SK-N-SH (cell line): ENCODE measurements around the gene RBL1.

Source experiments
- EP300 ChIP-seq, 2 experiments: IDR thresholded peaks; 2 replicates each; pipeline versions ENCODE4 v1.4.0 to v1.6.1; 2012; ENCODE audit warnings: borderline replicate concordance in 1 of 2, low read depth in 1 of 2, low read length in 1 of 2
- EZH2phosphoT487 ChIP-seq: fragments of 200-600 bp; sonication (generic); IDR thresholded peaks from 2 replicates; pipeline ENCODE4 v1.6.1; 2017; ENCODE audit warnings: low read depth, mixed run types, mild to moderate bottlenecking, antibody characterized with exemption, moderate library complexity, borderline replicate concordance
- JUND ChIP-seq: IDR thresholded peaks from 2 replicates; pipeline ENCODE4 v1.4.0; 2012
- MXI1 ChIP-seq: IDR thresholded peaks from 2 replicates; pipeline ENCODE4 v1.6.1; 2012; ENCODE audit warnings: mild to moderate bottlenecking, low read depth, low read length, improper control_type of control experiment
- POLR2AphosphoS5 ChIP-seq: IDR thresholded peaks from 2 replicates; pipeline ENCODE4 v1.6.1; 2012; ENCODE audit warnings: low read depth, low read length
- RCOR1 ChIP-seq: fragments of 150-350 bp; IDR thresholded peaks from 2 replicates; pipeline ENCODE4 v1.6.1; 2017; ENCODE audit warnings: antibody characterized with exemption, low read length
- RFX5 ChIP-seq: IDR thresholded peaks from 2 replicates; pipeline ENCODE4 v1.6.1; 2012; ENCODE audit warnings: mild to moderate bottlenecking, improper control_type of control experiment, low read length
- TAF1 ChIP-seq: IDR thresholded peaks from 2 replicates; pipeline ENCODE4 v1.6.1; 2012; ENCODE audit warnings: low read depth, mild to moderate bottlenecking, low read length, moderate library complexity, borderline replicate concordance
- YY1 ChIP-seq: IDR thresholded peaks from 2 replicates; pipeline ENCODE4 v1.4.0; 2012; ENCODE audit warnings: low read depth, mild to moderate bottlenecking
- TF ChIP-seq, protein P1 (sequence below): fragments of 200-600 bp; sonication (generic); IDR thresholded peaks from 2 replicates; pipeline ENCODE4 v1.6.1; 2017; ENCODE audit warnings: antibody characterized with exemption, mild to moderate bottlenecking, moderate library complexity
- TF ChIP-seq, protein P2 (sequence below): IDR thresholded peaks from 2 replicates; pipeline ENCODE4 v1.4.0; 2012; ENCODE audit warnings: low read depth, borderline replicate concordance

DNA sequence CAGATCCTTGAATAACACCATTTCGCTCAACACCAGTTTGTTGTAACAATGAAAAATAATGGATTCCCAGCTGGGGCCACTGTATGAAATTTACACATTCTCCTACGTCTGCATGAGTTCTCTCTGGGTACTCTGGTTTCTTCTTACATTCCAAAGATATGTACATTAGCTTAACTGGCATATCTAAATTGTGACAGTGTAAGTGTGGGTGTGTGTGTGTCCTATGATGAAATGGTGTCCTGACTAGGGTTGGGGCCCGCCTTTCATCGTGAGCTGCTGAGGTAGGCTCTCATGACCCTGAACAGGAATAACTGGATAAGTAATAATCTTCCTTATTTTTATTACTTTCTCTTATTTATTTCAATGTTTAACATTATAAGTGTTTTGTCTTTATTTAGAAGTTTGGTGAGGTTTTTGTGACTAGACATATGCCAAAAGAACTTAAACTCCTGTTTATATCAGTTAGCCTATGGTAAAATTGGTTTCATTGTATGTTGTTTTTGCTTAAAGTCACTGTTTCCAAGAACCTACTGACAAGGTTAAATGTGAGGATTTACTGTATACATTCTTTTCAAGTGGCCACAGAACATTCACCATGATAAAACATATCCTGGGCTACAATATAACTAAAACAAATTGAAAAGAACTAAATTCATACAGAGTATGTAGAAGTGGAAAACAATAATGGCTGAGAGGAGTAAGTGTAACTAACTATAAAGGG, 42.4 kb downstream of the RBL1 start:
- TF ChIP-seq MXI1 (no peak), TAF1 (no peak), EP300 (IDR thresholded peaks at IDR 0.05; ENCODE audit: borderline replicate concordance in 1 of 2, low read depth in 1 of 2, low read length in 1 of 2) (no peak), POLR2AphosphoS5 (no peak), RCOR1 (no peak), JUND (no peak), EZH2phosphoT487 (no peak), RFX5 (no peak), YY1 (no peak)
- TF ChIP-seq, protein P1, sequence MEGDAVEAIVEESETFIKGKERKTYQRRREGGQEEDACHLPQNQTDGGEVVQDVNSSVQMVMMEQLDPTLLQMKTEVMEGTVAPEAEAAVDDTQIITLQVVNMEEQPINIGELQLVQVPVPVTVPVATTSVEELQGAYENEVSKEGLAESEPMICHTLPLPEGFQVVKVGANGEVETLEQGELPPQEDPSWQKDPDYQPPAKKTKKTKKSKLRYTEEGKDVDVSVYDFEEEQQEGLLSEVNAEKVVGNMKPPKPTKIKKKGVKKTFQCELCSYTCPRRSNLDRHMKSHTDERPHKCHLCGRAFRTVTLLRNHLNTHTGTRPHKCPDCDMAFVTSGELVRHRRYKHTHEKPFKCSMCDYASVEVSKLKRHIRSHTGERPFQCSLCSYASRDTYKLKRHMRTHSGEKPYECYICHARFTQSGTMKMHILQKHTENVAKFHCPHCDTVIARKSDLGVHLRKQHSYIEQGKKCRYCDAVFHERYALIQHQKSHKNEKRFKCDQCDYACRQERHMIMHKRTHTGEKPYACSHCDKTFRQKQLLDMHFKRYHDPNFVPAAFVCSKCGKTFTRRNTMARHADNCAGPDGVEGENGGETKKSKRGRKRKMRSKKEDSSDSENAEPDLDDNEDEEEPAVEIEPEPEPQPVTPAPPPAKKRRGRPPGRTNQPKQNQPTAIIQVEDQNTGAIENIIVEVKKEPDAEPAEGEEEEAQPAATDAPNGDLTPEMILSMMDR, result no peak
- TF ChIP-seq, protein P2, sequence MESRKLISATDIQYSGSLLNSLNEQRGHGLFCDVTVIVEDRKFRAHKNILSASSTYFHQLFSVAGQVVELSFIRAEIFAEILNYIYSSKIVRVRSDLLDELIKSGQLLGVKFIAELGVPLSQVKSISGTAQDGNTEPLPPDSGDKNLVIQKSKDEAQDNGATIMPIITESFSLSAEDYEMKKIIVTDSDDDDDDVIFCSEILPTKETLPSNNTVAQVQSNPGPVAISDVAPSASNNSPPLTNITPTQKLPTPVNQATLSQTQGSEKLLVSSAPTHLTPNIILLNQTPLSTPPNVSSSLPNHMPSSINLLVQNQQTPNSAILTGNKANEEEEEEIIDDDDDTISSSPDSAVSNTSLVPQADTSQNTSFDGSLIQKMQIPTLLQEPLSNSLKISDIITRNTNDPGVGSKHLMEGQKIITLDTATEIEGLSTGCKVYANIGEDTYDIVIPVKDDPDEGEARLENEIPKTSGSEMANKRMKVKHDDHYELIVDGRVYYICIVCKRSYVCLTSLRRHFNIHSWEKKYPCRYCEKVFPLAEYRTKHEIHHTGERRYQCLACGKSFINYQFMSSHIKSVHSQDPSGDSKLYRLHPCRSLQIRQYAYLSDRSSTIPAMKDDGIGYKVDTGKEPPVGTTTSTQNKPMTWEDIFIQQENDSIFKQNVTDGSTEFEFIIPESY, result no peak
